Colonic mucosa (tissue), 4 donors: ENCODE measurements around the gene IGSF6. TPM values are rescaled to one million over a fixed set of nuclear protein-coding genes. Genes with fewer than 3 reads are reported as not detected.

Experiments used
- DNase-seq: peaks from one replicate; pipeline ENCODE4 v3.0.0-alpha.2; 2020
- H3K27ac ChIP-seq: fragments of 200-600 bp; one replicate; pipeline ENCODE4 v1.8.0; 2021
- H3K27me3 ChIP-seq: fragments of 200-600 bp; one replicate; pipeline ENCODE4 v1.8.0; 2021
- H3K36me3 ChIP-seq: fragments of 200-600 bp; one replicate; pipeline ENCODE4 v1.8.0; 2021
- H3K4me1 ChIP-seq: fragments of 200-600 bp; one replicate; pipeline ENCODE4 v1.8.0; 2021; ENCODE audit warnings: mild to moderate bottlenecking
- H3K4me3 ChIP-seq: fragments of 200-600 bp; one replicate; pipeline ENCODE4 v1.8.0; 2021
- H3K9ac ChIP-seq, 2 donors: one replicate each; pipeline ENCODE4 v1.7.0; 2013; ENCODE audit warnings: control low read depth in 2 of 2, low read depth in 2 of 2, low read length in 2 of 2
- H3K9me3 ChIP-seq: fragments of 200-600 bp; one replicate; pipeline ENCODE4 v1.8.0; 2021
- intact Hi-C: fragments of 100-400 bp; cut with DNase I; formaldehyde crosslinking; loops from one replicate; pipeline ENCODE4 v1.14.1; 2022
- total RNA-seq, 2 donors: library from RNA; stranded (reverse); fragmentation: NEBNext Ultra II Directional in 1 of 2; extraction: Animal tissue kit (Norgen Biotek cat#: 25700) in 1 of 2; gene quantifications; one replicate each; pipeline ENCODE4 v1.2.1, GENCODE V29; 2021
- TF ChIP-seq, protein P1 (sequence below): fragments of 200-600 bp; IDR thresholded peaks from one replicate; pipeline ENCODE4 v1.8.0; 2022; ENCODE audit warnings: antibody characterized with exemption, mild to moderate bottlenecking
- donor health status: healthy.
- donor health status: DM: no; HTN: no; CAD: no.
- donor health status: DM: no; HTN: no; CAD: no.

IGSF6 gene
- total RNA-seq, 2 donors from 2014 or later, result 2.7 to 4.7 TPM

DNA sequence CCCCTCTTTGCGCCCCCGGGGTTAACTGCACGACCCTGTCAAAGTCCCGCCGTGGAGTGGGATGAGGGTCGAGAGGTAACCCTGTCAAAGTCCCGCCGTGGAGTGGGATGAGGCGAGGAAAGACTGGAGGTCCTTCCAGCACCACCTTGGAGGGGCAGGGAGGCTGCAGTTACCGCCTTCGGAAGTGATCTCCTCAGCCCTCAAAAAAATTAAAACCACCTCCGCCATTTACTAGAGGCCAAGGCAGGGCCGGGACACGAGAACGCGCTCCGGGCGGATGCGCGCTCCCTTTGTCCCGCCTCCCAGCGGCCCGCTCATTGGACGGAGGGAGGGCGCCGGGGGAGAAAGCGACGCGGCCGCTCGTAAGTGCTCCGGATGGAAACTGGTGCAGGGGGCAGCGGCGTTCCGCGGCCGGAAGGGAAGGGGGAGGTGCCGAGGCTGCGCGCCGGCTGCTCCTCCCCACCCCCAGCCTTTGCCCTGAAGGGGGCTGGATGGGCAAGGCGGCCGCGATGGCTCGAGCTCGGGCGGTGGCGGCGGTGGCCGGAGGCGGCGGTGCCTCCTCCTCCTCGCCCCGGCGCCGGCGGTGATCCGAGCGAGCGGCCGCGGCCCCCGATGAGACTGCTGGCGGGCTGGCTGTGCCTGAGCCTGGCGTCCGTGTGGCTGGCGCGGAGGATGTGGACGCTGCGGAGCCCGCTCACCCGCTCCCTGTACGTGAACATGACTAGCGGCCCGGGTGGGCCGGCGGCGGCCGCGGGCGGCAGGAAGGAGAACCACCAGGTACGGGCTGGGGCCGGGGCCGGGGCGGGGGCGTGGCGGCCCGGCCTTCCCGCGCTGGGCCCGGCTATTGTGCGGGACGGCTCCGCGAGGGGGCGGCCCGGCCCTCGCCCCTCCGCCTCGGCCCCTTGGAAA is 53.0 kb downstream of the IGSF6 start, which contains the start of gene METTL9:
Gene METTL9 (plus strand): TSS at position 456 of the 909 bp plus-strand sequence. CDS start 157 bp downstream, at position 613.
- peak within 1 kb of the TSS; percentile 89 to 98 for H3K9ac ChIP-seq
- H3K9me3 ChIP-seq, result no peaks in the 10 kb centered on the region
- intact Hi-C loops, result no loop called here
- H3K27me3 ChIP-seq, result no peaks in the 10 kb centered on the region
- peak; percentile 95 for DNase-seq
- H3K4me3 ChIP-seq, result peak within 1 kb of the TSS; percentile 85
- TF ChIP-seq, protein P1, sequence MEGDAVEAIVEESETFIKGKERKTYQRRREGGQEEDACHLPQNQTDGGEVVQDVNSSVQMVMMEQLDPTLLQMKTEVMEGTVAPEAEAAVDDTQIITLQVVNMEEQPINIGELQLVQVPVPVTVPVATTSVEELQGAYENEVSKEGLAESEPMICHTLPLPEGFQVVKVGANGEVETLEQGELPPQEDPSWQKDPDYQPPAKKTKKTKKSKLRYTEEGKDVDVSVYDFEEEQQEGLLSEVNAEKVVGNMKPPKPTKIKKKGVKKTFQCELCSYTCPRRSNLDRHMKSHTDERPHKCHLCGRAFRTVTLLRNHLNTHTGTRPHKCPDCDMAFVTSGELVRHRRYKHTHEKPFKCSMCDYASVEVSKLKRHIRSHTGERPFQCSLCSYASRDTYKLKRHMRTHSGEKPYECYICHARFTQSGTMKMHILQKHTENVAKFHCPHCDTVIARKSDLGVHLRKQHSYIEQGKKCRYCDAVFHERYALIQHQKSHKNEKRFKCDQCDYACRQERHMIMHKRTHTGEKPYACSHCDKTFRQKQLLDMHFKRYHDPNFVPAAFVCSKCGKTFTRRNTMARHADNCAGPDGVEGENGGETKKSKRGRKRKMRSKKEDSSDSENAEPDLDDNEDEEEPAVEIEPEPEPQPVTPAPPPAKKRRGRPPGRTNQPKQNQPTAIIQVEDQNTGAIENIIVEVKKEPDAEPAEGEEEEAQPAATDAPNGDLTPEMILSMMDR, result no peak
- H3K4me1 ChIP-seq, result no peaks in the 10 kb centered on the region
- peak within 1 kb of the TSS; percentile 97 for H3K27ac ChIP-seq
- no peaks in the 10 kb centered on the region for H3K36me3 ChIP-seq

DNA sequence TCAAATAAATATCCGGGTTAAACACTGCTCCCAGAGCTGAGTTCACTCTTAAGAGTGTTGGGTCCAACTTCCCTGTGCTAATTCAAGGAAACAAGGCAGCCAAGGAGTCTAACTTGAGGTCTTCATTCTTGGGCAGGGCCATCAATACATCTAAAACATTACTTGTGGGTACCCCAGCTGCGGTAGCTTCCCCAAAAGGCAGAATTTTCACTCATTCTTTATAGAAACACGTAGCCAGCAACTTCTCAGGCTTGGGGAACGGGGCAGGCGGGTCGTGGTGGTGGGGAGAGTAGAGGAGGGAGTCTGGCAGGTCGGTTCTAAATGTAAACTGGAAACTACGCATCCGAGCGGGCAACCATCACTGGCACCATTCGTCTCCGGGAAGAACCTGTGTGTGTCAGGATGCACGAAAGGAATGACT is 53.7 kb downstream of the IGSF6 start:
- Histone ChIP-seq H3K27ac (peak overlapping the region; percentile 97), H3K4me1 (no peaks in the 10 kb centered on the region), H3K9me3 (no peaks in the 10 kb centered on the region), H3K9ac (peak overlapping the region; percentile 89 to 98), H3K4me3 (peak overlapping the region; percentile 85), H3K27me3 (no peaks in the 10 kb centered on the region), H3K36me3 (no peaks in the 10 kb centered on the region)
- intact Hi-C loops, result no loop called here
- TF ChIP-seq, protein P1, result no peak
- no peak for DNase-seq

DNA sequence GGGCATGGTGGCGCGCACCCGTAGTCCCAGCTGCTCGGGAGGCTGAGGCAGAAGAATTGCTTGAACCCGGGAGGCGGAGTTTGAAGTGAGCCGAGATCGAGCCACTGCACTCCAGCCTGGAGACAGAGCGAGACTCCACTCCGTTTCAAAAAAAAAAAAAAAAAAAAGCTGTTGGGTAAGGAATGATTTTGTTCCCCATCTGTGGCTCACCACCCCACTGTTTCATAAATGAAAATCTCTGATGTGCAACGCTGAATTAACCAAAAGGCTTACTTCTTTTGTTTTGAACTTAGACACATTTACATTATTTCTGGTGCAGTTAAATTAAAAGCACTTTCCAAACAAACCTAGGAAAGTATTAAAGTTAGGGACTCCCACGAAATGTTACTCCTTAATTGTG is 54.2 kb downstream of the IGSF6 start:
- Histone ChIP-seq H3K36me3 (no peaks in the 10 kb centered on the region), H3K9me3 (no peaks in the 10 kb centered on the region), H3K4me3 (no peak overlapping the region), H3K27me3 (no peaks in the 10 kb centered on the region), H3K9ac (peak overlapping the region in 1 of 2 donors; percentile 98), H3K27ac (peak overlapping the region; percentile 97), H3K4me1 (no peaks in the 10 kb centered on the region)
- no peak for DNase-seq
- intact Hi-C loops, result no loop called here
- TF ChIP-seq, protein P1, result no peak

DNA sequence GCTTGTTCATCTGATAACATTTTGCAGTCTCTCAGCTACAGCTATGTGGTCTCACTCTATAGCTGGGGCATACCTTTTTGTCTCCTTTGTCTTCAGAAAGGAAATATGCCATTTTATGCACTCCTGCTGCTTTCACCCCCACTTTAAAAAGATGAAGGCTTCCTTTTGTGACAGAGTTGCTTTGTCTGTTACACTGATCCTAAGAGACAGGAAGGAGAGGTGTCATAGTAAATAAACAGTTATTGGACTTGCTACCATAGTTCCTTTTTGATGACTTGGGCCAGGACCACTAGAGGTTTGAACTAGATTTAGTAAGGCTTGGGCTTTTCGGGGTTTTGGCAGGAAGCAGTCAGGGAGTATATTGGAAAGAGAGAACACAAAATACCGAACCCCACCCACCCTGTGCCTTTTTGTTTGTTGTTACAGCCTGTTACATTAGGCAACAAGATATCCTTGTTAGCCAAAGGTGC is 54.8 kb downstream of the IGSF6 start:
- intact Hi-C loops, result no loop called here
- H3K4me3 ChIP-seq, result no peak overlapping the region
- no peak overlapping the region for H3K27ac ChIP-seq
- no peaks in the 10 kb centered on the region for H3K36me3 ChIP-seq
- TF ChIP-seq, protein P1, result no peak
- no peaks in the 10 kb centered on the region for H3K27me3 ChIP-seq
- DNase-seq, result no peak
- no peaks in the 10 kb centered on the region for H3K4me1 ChIP-seq
- no peak overlapping the region for H3K9ac ChIP-seq
- H3K9me3 ChIP-seq, result no peaks in the 10 kb centered on the region

DNA sequence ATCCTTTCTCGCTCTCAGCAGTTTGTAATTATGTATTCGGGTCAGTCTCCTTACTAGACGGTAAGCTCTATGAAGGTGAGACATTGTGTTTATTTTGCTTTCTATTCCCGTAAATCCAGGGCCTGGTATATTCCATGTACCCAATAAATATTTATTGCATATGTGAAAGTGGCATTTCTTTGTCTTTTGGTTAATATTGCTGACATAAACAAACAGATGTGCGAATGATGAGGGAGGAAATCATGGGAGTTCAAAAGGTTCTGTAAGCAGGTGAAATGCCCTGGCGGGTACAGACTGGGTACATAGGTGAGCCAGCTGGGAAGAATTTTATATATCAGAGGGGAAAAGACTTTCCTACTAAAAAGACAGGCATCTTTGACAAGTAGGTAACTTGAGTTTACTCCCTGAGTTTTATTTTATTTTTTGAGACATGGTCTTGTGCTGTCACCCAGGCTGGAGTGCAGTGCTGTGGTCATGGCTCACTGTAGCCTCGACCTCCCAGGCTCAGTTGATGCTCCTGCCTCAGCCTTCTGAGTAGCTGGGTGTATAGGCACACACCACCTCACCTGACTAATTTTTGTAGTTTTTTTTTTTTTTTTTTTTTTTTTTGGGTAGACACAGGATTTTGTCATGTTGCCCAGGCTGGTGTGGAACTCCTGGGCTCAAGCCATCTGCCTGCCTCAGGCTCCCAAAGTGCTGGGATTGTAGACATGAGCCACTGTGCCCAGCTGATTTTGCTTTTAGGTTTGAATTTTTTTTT is 58.7 kb downstream of the IGSF6 start:
- H3K4me3 ChIP-seq, result no peak overlapping the region
- no peaks in the 10 kb centered on the region for H3K27me3 ChIP-seq
- no peaks in the 10 kb centered on the region for H3K9me3 ChIP-seq
- H3K4me1 ChIP-seq, result no peaks in the 10 kb centered on the region
- no peak overlapping the region for H3K27ac ChIP-seq
- intact Hi-C loops, result no loop called here
- no peak overlapping the region for H3K9ac ChIP-seq
- H3K36me3 ChIP-seq, result no peaks in the 10 kb centered on the region
- TF ChIP-seq, protein P1, result no peak
- DNase-seq, result no peak
